ENCODE data around the gene ELMOD1.

Gene ELMOD1

GRCh38 chr11:107587306-107587979 is 3.5 kb upstream of the ELMOD1 start:
- no peak for DNase-seq

- peak; percentile 48 to 65 for DNase-seq
These were observed 657 bp downstream of the ELMOD1 start for GRCh38 chr11:107591378-107592230.

- DNase-seq, result no peak
These were observed 1.3 kb downstream of the ELMOD1 start for GRCh38 chr11:107592231-107592590.

DNA sequence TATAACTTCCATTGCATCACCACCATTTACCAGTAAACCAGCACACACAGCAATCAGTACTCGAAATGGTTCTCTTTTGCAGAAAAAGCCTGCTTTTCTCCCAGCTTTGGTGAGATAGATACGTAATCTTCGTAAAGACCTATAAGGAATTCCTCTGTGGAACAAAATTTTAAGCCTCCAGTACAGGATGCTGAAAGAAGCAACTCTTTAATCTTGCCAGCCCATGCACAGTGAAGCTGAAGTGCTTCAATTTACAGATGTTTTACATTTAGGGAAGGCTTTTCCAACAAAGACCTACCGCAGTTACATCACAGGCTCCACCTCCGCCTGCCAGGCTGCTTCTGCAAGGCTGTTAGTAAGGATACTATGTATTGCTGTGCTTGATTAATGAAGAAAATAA is 1.9 kb downstream of the ELMOD1 start:
- no peak for DNase-seq

GRCh38 chr11:107593951-107594350 is 3.0 kb downstream of the ELMOD1 start:
- DNase-seq, result no peak

GRCh38 chr11:107594736-107595135 is 3.8 kb downstream of the ELMOD1 start:
- DNase-seq, result no peak

DNA sequence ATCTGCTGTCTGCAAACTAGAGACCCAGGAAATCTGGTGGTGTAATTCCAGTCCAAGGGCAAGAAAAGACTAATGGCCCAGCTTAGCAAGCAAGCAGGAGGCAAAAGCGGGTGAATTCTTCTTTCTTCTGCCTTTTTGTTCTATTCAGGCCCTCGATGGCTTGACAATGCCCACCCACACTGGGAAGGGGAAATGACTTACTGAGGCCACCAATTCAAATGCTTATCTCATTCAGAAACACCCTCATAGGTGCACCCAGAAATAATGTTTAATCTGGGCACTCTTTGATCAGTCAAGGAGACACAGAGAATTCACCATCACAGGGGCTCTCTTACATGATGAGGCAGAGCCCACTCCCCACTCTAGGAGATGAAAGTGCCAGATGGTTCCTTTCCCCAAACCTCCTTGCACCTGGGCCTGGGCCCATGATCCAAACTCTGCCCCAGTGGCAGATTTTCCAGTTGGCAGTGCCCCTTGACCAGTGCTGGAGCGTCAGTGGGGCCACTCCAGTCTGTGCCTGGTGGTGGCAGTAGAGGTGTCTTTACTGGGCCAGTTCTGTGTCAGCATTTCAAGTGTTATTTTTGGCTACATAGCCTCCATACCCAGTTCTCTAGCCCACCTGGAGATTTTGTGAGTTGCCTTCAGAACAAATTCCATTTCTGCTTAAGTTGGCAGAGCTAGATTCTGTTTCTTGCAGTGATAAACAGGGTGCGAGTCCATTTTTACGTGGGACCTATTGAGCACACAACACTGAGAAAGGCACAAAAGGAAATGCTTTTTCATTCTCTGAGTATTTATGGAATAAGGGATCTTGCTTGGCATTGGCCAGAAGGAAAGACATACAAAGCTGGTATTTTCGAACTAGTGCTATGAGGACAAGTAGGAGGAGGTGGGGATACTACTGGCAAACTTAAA is 7.5 kb downstream of the ELMOD1 start:
- no peak for DNase-seq

GRCh38 chr11:107605061-107606006 is 14.4 kb downstream of the ELMOD1 start:
- DNase-seq, result no peak

DNA sequence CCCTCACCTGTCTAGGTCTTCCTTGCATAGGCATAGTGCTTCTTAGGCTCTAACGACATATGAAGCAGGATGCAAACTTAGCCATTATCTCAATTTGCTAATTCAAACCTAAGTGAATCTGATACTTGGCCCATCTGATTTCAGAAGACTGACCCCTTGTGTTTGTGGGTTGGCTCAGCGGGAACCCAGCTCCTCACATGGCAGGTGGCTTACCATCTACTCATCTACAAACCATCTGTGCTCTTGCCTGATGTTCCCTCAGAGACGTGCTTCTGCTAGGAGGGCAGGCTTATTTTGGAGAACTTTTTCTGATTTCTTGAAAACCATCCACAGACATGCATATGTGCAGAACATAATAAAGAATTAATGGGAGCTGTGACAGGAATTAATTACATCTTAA is 15.2 kb downstream of the ELMOD1 start:
- DNase-seq, result no peak

DNA sequence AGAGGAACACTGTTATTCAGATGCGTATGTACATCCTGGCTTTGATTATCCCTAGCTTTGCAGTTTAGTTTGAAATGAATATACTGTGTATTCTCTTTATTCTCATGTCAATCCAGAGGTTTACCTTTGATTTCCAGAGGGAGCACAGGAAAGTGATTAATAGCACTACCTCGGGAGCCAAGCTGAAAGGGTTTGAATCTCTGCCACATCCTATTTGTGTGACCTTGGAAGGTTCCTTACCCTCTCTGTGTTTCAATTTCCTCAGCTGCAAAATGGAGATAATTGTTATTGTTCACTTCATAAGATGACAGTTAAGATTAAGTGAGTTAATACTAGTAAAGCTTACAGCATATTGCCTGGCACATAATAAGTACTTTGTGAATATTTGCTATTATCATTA is 17.9 kb downstream of the ELMOD1 start:
- no peak for DNase-seq

DNA sequence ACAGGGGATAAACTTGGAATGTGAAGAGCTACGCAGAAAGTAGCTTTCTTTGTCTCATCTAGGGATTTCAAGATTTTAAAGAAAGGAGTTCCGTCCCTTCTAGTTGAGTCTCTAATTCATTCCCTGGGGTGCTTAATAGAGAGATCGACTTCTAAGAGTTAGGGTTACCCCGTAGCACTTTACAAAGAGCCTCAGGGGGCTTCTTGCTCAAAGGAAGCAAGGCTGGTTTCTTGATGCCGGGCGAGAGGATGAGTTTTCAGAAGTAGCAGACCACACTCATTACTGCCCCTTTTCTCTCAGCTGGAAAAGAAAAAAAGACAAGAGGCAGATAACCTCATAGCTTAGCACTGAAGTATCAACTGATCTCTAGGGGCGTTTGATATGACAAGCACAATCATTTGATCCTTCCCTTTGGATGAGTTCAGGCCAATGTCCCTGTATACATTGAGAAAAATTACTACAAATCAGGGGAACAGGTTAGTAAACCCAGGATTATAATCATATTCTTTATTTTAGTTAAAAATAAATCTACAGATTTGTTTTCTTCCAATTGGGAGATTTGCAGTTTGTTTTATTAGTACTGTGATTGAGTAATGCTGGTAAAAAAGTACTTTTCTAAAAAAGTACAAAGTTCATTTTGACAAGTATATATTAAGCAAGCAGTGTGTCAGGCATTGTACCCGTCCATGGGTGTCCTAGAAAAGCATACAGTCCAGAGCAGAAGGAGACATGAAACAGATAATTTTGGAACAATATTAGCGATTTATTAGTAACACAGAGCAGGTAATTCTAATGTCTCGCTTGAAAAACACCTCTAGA is 18.7 kb downstream of the ELMOD1 start:
- no peak for DNase-seq

DNA sequence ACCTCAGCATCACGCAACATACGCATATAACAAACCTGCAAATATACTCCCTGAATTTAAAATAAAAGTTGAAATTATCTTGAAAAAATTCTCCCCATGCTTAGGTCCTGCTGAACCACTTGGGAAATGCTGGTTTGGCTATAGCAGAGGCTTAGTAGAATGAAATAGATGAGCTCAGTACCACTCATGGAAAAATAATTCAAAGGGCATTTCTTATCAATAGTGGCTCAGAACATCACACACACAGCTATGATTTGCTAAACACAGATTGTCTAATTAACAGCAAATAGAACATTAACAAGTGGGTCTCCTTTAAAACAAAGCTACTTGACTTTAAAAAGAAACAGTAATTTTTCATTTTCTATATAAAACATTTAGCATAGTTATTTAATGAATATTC is 21.5 kb downstream of the ELMOD1 start:
- no peak for DNase-seq

DNA sequence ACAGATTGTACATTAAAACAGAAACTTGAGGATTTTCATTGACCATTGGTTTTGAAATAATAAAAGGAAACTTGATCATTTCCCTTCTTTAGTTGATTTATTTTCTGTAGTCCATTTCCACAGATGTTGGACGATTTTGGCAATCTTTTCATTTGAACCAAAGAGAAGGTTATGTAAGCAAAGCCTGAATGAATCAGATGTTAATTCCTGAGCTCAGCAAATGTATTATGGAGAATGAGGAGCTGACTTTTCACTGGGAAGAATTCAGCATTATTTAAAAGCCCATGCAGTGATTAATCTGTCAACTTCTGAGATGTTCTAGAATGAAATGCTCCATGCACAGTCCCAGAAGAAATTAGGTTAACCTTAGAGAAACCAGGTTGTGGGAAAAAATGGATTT is 29.0 kb downstream of the ELMOD1 start:
- no peak for DNase-seq

- DNase-seq, result no peak
These were observed 30.1 kb downstream of the ELMOD1 start for GRCh38 chr11:107621081-107621480.

GRCh38 chr11:107623183-107623582 is 32.2 kb downstream of the ELMOD1 start:
- DNase-seq, result no peak

GRCh38 chr11:107624983-107625684 is 34.2 kb downstream of the ELMOD1 start:
- no peak for DNase-seq

DNA sequence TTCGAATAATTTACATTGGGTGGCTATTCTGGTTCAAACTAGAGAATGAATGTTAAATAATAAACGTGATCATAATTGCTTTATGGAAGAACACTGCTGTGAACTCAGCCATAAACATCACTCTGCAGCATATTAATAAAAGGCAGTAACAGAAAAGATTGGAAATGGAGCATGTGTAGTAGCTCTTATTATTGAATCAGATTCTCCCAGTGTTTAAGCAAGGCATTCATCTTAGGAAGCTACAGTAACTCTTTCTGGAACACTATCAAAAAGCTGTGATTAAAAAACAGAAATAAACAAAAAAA is 34.7 kb downstream of the ELMOD1 start:
- DNase-seq, result no peak

GRCh38 chr11:107631043-107631442 is 40.1 kb downstream of the ELMOD1 start:
- no peak for DNase-seq

GRCh38 chr11:107631931-107632330 is 41.0 kb downstream of the ELMOD1 start:
- no peak for DNase-seq

GRCh38 chr11:107646783-107647182 is 55.8 kb downstream of the ELMOD1 start:
- DNase-seq, result no peak

GRCh38 chr11:107648242-107648641 is 57.3 kb downstream of the ELMOD1 start:
- no peak for DNase-seq

Measured in activated T-cell treated with anti-CD3 and anti-CD28 coated beads, Interleukin-2, amount 50 U/mL, for 48 hours (primary cell).